ENCODE measurements around the gene TBC1D22B.

Gene TBC1D22B

GRCh38 chr6:37210313-37210968, 47.1 kb upstream of the TBC1D22B start:
- Histone ChIP-seq H3K36me3 (ENCODE audit: control insufficient read depth in 2 of 2, insufficient read depth in 1 of 2, low read length in 2 of 2) (no peaks in the 10 kb centered on the region), H3K27ac (ENCODE audit: extremely low read depth, low read depth, low read length) (no peak overlapping the region), H3K9me3 (ENCODE audit: control insufficient read depth, insufficient read depth, low read depth, low read length) (no peaks in the 10 kb centered on the region), H3K4me1 (ENCODE audit: control insufficient read depth, insufficient read depth, low read length) (no peaks in the 10 kb centered on the region), H3K4me3 (ENCODE audit: low read depth, low read length) (no peak overlapping the region)
- ChIA-PET CTCF (interaction anchor here (0.6 to 17.8 kb wide), 69 partner anchors 10 to 856 kb away, joined by 3 to 845 read pairs (median 5); partner anchors contain the start of genes C6orf89, FGD2, MTCH1 and PIM1), POLR2A (interaction anchor here (0.5 to 2.8 kb wide), 13 partner anchors 34 to 336 kb away, joined by 3 to 13 read pairs (median 4); partner anchors contain the start of genes MTCH1, PIM1, PPIL1 and TBC1D22B)
- TF ChIP-seq ZBTB17 (tag by site-specific recombination; IDR thresholded peaks at IDR 0.05) = peak; percentile 55
- TF ChIP-seq ZNF121 (tag by site-specific recombination; IDR thresholded peaks at IDR 0.05) = peak; percentile 96
- TF ChIP-seq CTCF (tag by site-specific recombination; IDR thresholded peaks at IDR 0.05) = peak; percentile 93
- TF ChIP-seq TRIM28 (IDR thresholded peaks at IDR 0.05; ENCODE audit: borderline replicate concordance, low read length) = no peak
- peak; percentile 8; the same call in 1 of the 2 replicates for TF ChIP-seq ZBTB6 (tag by site-specific recombination; IDR thresholded peaks at IDR 0.05)
- no peak; the same call in 1 of the 2 replicates for TF ChIP-seq ZNF366 (tag by site-specific recombination; conservative IDR thresholded peaks at IDR 0.05)
- no peak for TF ChIP-seq KLF16 (tag by site-specific recombination; IDR thresholded peaks at IDR 0.05)
- TF ChIP-seq PATZ1 (tag by site-specific recombination; IDR thresholded peaks at IDR 0.05) = no peak
- 0 out of 2 replicates have a peak, but pooled peaks have one; percentile 12 for TF ChIP-seq SCRT2 (tag by site-specific recombination; IDR thresholded peaks at IDR 0.05)
- TF ChIP-seq ZFP37 (tag by site-specific recombination; IDR thresholded peaks at IDR 0.05) = peak; percentile 43; the same call in 1 of the 2 replicates
- peak; percentile 59; the same call in 1 of the 2 replicates for TF ChIP-seq ZNF2 (tag by site-specific recombination; IDR thresholded peaks at IDR 0.05)
- TF ChIP-seq ZNF157 (tag by site-specific recombination; IDR thresholded peaks at IDR 0.05) = no peak
- TF ChIP-seq ZNF843 (tag by site-specific recombination; IDR thresholded peaks at IDR 0.05) = no peak
- TF ChIP-seq KLF8 (tag by site-specific recombination; IDR thresholded peaks at IDR 0.05) = 0 out of 2 replicates have a peak, but pooled peaks have one; percentile 36
- peak; percentile 92; the same call in 1 of the 2 replicates for TF ChIP-seq ZNF660 (tag by site-specific recombination; IDR thresholded peaks at IDR 0.05)
- TF ChIP-seq ZNF707 (tag by site-specific recombination; IDR thresholded peaks at IDR 0.05) = no peak
- no peak for TF ChIP-seq BCL6B (tag by site-specific recombination; IDR thresholded peaks at IDR 0.05)
- TF ChIP-seq ZNF24 (tag by site-specific recombination; IDR thresholded peaks at IDR 0.05) = peak; percentile 73; the same call in 1 of the 2 replicates
- peak; percentile 94 for TF ChIP-seq IKZF3 (tag by site-specific recombination; IDR thresholded peaks at IDR 0.05)
- TF ChIP-seq BCL11B (tag by site-specific recombination; IDR thresholded peaks at IDR 0.05; ENCODE audit: low read depth) = no peak
- TF ChIP-seq ZNF513 (tag by site-specific recombination; IDR thresholded peaks at IDR 0.05) = no peak
- TF ChIP-seq PRDM6 (tag by site-specific recombination; IDR thresholded peaks at IDR 0.05) = no peak
- TF ChIP-seq OSR2 (tag by site-specific recombination; IDR thresholded peaks at IDR 0.05) = 0 out of 2 replicates have a peak, but pooled peaks have one; percentile 14
- TF ChIP-seq SP7 (tag by site-specific recombination; IDR thresholded peaks at IDR 0.05) = 0 out of 2 replicates have a peak, but pooled peaks have one; percentile 58
- TF ChIP-seq ZNF16 (tag by site-specific recombination; IDR thresholded peaks at IDR 0.05; ENCODE audit: low read depth) = no peak
- peak; percentile 85; the same call in 1 of the 2 replicates for TF ChIP-seq ZSCAN30 (tag by site-specific recombination; IDR thresholded peaks at IDR 0.05)
- TF ChIP-seq ZNF394 (tag by site-specific recombination; IDR thresholded peaks at IDR 0.05; ENCODE audit: borderline replicate concordance) = 0 out of 2 replicates have a peak, but pooled peaks have one; percentile 16

All from HEK293 (cell line).